HG03457 (cell line): ENCODE measurements around the gene ATP2B3.

Experiments used
- ATAC-seq: cut with Tn5 transposase; IDR thresholded peaks from one replicate; pipeline ENCODE4 v1.9.1; 2021; ENCODE audit warnings: moderate number of reproducible peaks; ENCODE audit not compliant: unreplicated experiment

The ATP2B3 gene

DNA sequence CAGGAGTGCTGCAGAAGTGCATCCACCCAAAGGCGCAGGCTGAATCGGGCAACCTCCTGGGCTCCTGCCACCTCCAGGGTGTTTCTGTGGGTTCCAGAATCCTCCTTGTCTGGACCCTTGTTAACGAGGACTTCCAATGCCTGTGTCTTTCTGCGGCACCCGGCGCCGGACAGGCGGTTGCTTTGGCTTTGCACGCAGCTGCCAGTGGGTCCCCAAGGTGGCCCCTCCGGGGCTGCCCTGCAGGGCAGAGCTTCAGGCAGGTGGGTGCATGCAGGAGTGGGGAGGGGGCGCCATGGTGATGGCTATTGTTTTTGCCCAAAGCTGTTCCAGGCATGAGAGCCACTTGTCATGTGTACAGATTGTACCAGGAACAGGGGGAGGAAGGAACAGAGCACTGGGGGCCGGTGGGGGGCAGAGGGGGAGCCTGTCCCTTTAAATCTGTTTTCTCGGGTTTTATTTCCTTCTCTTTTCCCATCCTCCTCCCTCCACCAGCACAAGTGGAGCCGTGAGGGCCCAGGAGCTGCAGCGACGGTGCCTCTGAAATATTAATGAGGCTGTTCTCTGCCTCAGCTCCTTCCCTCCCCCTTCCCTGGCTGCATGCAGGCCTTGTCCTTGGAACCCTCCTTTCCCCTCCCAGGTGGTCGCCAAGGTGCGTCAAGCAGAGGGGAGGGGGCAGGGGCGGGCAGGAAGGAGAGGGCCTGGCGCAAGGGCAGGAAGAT, 13.1 kb downstream of the ATP2B3 start:
- no peak for ATAC-seq

GRCh38 chrX:153533091-153533490, 15.6 kb downstream of the ATP2B3 start:
- no peak for ATAC-seq

DNA sequence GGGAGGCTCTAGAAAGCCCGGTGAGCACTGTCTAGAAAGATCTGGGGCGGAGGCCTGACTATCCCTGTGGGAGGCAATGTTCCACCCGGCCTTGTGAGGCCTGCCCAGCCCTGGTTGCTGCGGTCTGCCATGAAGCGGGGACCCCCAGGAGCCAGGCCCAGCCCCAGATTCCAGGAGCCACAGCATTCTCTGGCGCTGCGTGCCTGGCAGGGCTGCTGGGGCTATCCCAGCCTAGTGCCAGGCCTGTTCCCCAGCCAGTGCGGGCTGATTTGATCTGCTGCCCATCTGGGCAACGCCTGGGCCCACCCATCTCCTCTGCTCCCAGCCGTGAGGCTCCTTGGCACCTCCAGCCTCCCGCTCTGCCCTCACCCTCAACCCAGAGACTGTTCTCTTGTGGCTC, 19.6 kb downstream of the ATP2B3 start:
- no peak for ATAC-seq

GRCh38 chrX:153537526-153538295, 20.3 kb downstream of the ATP2B3 start:
- no peak for ATAC-seq

- no peak for ATAC-seq
Measured at GRCh38 chrX:153538424-153538823, 21.0 kb downstream of the ATP2B3 start.

DNA sequence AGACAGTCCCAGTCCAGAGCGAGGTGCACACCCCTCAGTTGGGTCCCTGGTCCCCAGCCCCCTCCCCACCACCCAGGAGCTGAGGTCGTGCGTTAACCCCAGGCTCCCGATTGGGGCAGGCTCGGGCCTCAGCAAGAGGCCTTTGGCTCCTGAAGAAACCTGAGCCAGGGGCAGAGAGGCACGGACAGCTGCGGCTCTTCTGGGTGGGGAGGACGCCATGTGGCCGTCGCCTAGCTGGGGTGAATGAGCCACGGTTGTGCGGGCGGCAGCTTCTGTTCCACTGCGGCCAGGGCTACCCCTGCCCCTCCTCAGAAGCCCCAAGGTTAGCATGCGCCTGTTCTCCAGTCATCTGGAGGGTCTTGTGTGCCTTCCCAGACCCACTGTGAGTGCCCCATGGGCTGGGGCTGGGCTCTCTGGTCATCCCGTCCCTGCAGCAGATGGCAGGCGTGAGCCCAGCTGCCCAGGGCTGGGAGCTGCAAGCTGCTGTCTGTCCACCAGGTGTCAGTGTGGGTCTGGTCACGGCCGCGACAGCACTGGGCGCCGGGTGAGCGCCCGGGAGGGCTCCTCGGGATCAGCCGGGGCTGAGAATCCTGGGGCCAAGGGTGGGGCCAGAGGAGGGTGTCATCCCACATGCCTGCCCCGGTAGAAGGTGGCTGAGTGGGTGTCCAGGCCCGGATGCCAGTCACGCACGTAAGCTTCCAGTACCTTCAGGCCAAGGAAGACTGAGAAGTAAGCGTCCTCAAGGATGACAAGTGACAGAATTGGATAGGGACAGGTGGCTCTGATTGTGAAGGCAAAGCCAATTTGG, 21.9 kb downstream of the ATP2B3 start:
- no peak for ATAC-seq

GRCh38 chrX:153539979-153540358, 22.5 kb downstream of the ATP2B3 start:
- ATAC-seq = no peak

GRCh38 chrX:153544727-153545126, 27.3 kb downstream of the ATP2B3 start:
- ATAC-seq = no peak

GRCh38 chrX:153546386-153546785, 28.9 kb downstream of the ATP2B3 start:
- no peak for ATAC-seq

DNA sequence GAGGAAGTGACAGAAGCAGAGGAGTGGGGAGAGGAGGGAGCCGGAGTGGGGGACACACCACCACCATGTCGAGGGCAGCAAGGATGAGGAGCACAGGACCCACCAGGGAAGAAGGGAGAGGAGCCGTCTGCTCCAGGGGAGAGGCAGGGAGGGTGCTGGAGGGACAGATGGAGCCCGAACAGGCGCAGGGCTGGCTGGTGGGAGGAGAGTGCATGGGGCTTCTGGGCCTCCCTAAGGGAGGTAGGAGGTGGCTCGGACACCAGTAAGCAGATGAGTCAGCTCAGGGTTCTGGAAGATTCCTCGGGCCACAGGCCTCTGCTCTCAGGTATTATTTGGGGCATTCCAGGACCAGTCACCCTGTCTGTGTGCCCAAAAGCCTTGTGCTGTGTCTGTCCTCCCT, 29.8 kb downstream of the ATP2B3 start:
- no peak for ATAC-seq

DNA sequence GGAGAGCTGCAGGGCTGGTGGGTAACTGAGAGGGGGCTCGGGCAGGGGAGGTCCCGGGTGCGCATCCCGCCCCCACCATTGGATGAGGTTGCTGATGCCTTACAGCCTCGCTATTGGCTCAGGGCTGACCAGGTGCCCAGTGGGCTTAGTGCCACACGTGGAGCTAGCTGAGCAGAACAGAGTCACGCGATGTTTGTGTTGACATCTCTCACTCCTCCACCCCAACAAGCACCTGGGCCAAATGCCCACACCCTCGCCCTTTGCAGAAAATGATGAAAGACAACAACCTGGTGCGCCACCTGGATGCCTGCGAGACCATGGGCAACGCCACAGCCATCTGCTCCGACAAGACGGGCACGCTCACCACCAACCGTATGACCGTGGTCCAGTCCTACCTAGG, 31.8 kb downstream of the ATP2B3 start:
- ATAC-seq = no peak

DNA sequence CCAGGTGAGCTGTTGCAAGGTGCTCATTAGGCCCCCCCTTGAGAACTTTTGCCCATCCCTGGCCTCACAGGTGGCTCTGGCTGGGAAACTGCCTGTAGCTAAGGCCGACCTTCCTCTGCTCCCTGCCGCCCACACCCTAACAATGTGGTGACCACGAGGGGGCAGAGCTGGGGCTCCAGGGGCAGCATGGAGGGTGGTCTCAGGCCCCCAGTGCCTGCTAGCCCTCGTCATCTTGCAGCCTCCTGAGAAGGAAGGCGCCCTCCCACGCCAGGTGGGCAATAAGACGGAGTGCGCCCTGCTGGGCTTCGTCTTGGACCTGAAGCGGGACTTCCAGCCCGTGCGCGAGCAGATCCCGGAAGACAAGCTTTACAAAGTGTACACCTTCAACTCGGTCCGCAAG, 32.4 kb downstream of the ATP2B3 start:
- no peak for ATAC-seq

GRCh38 chrX:153551135-153551534, 33.7 kb downstream of the ATP2B3 start:
- no peak for ATAC-seq

DNA sequence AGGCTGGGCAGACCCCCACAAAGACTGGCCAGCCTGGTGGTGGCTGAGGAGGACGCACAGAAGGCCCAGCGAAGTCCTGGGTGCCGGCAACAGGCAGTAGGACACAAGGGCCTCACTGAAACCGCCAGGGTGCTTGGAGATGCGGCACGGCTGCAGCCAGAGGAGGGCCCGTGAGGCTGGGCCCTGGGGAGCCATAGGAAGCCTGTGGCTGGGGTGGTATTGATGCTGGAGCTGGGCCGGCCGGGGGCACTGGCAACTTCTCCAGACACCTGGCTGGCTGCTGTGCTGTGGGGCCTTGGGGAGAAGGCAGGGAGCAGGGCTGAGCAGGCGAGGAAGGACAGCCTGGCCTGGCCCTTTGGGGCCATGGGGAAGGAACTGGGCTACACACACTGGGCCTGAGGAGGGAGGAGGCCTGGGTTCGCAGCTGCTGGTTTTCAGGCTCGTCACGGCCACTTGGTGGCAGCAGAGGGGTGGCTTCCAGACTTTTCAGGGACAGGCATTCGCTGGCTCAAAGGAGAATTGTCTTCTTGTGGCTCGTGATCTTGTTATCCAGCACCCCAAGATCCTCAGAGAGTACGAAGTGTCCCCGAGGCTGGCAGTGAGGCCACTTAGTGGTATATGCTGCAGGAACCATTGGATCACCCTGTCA, 37.2 kb downstream of the ATP2B3 start:
- no peak for ATAC-seq

- no peak for ATAC-seq
Measured at GRCh38 chrX:153556767-153557166, 39.3 kb downstream of the ATP2B3 start.

GRCh38 chrX:153557618-153558355, 40.3 kb downstream of the ATP2B3 start:
- ATAC-seq = no peak

DNA sequence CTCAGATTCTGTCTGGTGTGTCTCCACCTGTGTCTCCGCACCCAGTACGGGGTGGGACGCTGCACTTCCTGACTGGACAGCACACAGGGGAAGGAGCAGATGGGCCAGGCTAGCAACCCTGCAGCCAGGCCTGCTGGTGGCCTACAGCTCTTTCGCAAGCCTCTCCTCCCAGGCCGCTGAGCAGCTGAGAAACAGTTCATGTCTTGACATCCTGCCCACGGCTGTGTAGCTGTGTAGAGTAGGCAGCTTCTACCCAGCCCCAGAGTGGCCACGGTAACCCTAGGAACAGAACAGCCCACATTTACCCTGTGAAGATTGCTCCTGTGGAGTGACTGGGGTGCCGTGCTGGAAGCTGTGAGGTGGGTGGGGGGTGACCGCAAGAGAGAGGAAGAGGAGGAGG, 42.6 kb downstream of the ATP2B3 start:
- no peak for ATAC-seq

DNA sequence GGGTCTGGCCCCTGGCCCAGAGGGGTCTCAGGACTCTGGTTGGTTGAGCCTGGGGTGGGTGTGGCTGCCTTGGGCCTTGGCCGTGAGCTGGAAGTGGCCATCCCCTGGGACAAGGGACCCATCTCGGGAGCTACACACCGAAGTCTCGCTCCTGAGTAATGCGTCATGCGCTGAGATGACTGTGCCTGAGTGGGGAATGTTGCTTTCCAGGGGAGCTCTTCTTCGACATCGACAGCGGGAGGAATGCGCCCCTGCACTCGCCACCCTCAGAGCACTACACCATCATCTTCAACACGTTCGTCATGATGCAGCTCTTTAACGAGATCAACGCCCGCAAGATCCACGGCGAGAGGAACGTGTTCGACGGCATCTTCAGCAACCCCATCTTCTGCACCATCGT, 43.0 kb downstream of the ATP2B3 start:
- ATAC-seq = no peak

- ATAC-seq = no peak
Measured at GRCh38 chrX:153561337-153561736, 43.9 kb downstream of the ATP2B3 start.

DNA sequence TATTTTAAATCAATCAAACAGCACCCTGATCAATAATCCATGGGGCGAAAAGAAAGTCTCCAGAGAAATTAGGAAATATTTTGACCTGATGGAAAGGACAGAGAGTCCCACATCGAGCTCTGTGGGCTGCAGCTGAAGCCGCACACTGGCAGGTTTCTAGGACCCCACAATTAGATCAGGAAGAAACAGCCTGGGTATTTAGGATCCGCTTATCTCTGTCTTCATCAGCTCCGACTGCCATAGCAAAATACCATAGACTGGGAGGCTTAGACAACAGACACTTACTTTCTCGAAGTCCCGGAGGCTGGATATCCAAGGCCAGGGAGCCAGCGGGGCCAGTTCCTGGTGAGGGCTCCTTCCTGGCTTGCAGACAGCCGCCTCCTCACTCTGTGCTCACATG, 45.1 kb downstream of the ATP2B3 start:
- ATAC-seq = no peak
